Fibroblast of pulmonary artery (primary cell): Measurements from ENCODE around the gene KRT85.

Experiments used
- DNase-seq: peaks from one replicate; pipeline ENCODE4 v3.0.0-alpha.2; 2010; ENCODE audit warnings: low read depth
- H3K4me3 ChIP-seq: replicated peaks from 2 replicates; pipeline ENCODE4 v1.5.1; 2011; ENCODE audit warnings: low read depth, mild to moderate bottlenecking, control low read depth, low read length, moderate library complexity
- TF ChIP-seq, protein P1 (sequence below): IDR thresholded peaks from 2 replicates; pipeline ENCODE4 v1.5.1; 2011; ENCODE audit warnings: mild to moderate bottlenecking, control low read depth, low read length, inconsistent platforms; ENCODE audit errors: missing control alignments

KRT85 gene

DNA sequence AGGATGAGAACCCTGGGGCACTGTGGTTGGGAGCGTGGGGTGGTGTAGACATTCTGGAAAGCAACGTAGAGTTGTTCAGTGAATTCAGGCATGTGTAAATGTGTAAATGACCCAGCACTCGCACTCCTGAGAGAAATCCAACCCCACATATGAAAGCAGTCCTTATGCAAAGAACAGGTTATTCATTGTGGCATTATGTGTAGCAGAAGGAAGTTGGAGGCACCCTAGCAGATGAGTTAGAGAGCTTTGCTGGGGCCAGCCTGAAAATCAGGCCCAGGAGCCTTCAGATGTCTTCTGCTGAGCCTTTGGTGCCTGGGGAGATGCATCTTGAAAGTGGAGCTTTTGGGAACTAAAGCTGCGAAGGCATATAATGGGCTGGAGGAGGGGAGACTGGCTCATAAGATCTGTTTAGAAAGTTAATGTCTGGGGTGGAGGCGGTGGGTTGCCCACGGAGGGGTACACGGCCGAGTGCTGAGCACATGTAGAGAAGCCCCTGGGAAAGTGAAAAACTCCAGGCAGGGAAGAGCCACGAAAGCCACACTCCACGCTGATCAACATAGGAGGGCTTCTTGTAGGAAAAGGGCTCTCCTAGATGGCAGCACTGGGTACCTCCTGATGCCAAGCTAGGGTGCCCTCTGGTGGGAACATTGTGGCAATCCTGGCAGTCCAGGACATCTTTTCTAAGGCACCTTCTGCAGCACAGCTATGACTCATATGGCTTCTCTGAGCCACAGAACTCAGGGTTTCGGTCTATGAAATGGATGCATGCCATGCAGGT is 40.0 kb downstream of the KRT85 start:
- H3K4me3 ChIP-seq, result no peak overlapping the region
- peak; percentile 93 for DNase-seq
- TF ChIP-seq, protein P1, sequence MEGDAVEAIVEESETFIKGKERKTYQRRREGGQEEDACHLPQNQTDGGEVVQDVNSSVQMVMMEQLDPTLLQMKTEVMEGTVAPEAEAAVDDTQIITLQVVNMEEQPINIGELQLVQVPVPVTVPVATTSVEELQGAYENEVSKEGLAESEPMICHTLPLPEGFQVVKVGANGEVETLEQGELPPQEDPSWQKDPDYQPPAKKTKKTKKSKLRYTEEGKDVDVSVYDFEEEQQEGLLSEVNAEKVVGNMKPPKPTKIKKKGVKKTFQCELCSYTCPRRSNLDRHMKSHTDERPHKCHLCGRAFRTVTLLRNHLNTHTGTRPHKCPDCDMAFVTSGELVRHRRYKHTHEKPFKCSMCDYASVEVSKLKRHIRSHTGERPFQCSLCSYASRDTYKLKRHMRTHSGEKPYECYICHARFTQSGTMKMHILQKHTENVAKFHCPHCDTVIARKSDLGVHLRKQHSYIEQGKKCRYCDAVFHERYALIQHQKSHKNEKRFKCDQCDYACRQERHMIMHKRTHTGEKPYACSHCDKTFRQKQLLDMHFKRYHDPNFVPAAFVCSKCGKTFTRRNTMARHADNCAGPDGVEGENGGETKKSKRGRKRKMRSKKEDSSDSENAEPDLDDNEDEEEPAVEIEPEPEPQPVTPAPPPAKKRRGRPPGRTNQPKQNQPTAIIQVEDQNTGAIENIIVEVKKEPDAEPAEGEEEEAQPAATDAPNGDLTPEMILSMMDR, result peak; percentile 93

DNA sequence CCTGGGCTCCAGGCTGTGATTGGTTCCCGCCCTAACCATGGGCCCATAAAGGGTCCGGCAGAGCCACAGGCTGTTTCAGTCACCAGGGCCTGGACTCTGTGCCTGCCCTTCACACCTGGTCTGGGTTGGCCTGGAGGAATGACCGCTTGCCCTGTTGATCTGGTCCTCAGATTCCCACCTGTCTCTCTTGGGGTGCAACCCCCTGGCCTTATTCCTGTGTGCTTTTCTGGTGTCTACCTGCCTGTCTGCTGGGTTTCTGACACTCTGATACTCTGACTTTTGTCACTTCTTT is 43.2 kb downstream of the KRT85 start:
- H3K4me3 ChIP-seq, result no peak overlapping the region
- DNase-seq, result no peak
- TF ChIP-seq, protein P1, result no peak

DNA sequence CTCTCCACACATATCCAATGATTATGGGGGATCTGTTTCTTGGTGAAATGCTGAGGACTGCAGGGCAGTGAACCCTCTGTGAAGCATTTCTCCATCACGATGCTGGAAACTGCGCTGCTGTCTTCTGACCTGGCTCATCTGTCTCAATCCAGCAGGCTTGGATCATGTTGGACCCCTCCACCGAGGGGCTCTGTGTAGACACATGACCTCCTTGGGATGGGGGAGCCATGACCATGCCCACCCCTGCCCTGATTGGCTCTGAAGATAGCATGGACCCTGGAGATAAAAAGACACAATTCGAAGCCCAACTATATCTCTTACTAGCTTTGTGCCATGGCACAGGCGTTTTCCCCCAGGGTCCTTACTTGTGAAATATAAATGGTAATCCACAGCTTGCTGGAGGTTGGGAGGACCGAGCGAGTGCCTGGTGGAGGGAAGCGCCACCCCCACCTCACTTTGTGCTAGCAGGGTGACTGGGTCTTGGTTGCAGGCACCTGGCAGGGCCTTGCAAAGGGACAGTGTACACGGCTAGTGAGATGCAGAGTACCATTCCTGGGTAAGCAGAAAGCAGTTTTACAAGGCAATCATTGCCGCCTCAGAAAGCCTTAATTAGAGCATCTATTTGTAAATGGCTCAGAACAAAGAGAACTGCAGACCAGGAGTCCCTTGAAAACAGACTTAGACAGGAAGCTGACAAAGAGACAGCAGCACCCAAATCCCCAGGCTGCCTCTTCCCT is 43.7 kb downstream of the KRT85 start:
- no peak overlapping the region for H3K4me3 ChIP-seq
- DNase-seq, result no peak
- TF ChIP-seq, protein P1, result no peak

DNA sequence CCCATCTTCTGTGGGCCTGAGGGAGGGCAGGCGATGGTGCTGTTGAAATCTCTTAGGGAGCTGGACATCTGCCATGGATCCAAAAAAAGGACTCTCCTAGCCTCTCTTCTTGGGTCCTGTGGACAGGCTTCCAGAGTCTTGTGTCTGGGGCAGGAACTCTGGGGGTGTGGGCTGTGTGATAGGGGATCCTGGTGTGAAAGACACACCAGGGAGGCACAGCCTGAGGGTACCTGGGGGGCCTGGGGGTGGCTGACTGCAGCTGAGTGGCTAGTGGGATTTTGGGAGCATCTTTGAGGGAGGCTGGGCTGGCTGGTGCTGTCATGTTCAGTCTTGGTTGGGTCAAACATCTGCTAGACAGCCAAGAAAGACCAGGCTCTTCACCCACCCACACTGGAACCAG is 44.3 kb downstream of the KRT85 start:
- no peak overlapping the region for H3K4me3 ChIP-seq
- DNase-seq, result no peak
- TF ChIP-seq, protein P1, result no peak

DNA sequence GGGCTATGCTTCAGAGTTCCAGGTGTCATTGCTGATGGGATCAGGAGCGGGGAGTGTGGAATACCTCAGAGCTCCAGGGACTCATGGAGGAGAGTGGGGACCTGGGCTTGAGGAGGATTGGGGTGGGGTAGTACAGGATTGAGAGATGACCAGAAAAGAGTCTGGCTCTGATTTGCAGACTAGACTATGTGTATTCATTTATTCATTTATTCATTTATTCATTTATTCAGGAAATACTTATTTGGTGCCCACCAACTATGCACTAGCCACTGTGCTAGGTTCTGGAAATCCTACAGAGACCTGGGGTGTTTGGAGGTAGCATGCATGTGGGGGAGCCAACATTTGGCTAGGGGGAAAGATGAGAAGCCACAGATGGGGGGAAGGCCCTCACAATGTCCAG is 45.2 kb downstream of the KRT85 start:
- DNase-seq, result no peak
- TF ChIP-seq, protein P1, result no peak
- no peak overlapping the region for H3K4me3 ChIP-seq

DNA sequence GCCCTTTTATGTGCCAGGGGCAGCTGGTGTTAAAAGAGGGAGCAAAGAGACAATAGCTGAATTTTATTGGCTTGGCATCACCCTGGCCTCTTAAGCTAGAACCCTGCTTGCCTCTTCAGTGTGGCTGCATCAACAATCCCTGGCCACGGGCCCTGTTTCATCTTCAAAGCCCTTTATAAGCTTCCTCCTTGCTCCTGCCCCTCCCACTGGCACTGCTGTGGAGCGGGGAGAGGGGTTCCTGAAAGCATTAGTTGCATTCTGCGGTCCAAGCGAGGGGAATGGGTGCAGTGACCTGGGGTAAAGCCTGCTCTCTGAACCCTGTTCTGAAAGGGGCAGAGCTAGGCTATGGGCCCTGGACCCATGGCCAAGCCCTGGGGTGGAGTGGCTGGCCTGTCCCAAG is 45.9 kb downstream of the KRT85 start:
- no peak for DNase-seq
- TF ChIP-seq, protein P1, result no peak
- no peak overlapping the region for H3K4me3 ChIP-seq
